Dermis blood vessel endothelial cell (primary cell): ENCODE data around the gene PAX2. TPM values are rescaled to one million over a fixed set of nuclear protein-coding genes. Genes with fewer than 3 reads are reported as not detected.

Source experiments
- DNase-seq: peaks from one replicate; pipeline ENCODE4 v3.0.0; 2010
- total RNA-seq: library from RNA; depleted of rRNA; stranded (reverse); fragments of >200 nt; gene quantifications from 2 replicates; pipeline ENCODE4 v1.2.3, GENCODE V29; 2014

Gene PAX2
- total RNA-seq, 1 donor from 2014 or later: 0.51 TPM

GRCh38 chr10:100819424-100819823 lies 74.0 kb downstream of the PAX2 start:
- no peak for DNase-seq

DNA sequence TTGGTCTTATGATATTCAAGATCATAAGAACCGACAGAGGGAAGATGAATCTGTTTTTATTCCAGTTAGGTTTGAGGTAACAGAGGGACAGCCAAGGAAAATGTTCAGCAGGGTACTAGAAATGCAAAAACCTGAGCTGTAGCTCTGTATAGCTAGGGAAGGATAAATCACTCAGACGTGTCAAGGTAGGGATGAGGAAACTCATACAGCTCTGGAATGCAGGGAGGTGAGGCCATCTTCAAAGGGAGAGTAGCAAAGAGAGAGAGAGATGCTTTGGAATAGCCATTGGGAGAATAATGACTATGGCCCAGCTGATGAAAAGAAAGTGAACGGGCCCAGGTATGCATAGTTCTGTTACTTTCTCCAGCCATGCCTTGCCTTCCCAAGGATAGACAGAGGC lies 77.8 kb downstream of the PAX2 start:
- no peak for DNase-seq

GRCh38 chr10:100824886-100825285 lies 79.5 kb downstream of the PAX2 start:
- DNase-seq: no peak

DNA sequence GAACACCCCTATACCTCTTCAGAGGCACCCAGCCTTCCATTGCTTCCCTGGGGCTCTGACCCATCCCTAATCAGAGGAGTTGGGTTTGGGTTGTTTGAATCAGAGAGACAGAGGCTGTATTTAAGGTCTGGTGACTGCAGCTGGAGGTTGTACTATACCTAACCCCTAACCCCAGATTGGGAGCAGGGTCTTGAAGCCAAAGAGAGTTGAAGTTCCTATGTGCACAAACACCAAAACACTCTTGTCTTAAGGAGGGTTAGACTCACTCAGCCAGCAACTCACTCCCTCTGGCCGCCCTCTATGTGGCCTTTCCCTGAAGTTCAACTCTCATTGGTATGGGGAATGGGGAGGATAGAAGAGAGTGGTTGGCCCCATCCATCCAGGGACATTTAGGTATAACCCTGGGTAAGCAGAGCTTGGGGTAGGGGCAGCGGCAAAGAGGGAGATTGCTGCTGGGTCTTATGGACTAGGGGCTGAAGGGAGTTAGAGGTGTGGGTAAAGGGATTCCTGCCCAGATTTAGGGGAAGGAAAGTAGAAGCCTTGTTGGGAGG lies 80.0 kb downstream of the PAX2 start:
- no peak for DNase-seq

DNA sequence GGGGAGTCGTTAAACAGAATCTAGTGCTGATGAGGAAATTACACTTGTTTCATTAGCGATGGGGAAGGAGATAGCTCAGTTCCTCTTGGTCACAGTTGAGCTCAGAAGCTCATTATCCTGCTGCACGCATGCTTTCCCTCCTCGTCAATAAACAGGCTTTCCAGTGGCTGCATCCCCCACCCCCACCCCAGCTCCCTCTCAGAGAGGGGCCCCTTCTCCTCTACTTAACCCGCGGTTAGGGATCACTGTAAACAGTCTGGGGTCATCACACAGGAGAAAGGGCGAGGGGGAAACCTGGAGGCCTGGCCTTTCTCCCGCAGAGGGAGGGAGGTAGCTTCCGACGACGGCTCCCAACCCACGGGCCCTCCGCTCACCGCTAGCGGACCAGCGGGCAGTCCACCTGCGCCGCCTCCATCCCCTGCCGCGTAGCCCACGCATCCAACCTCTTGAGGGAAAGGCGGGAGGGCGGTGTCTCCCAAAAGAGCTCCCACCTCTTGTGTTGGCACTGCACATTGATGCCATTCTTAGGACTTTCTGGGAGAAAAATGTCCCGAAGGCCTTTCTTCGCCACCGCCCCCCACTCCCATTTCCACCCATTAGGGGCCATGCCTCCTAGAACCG lies 80.8 kb downstream of the PAX2 start:
- DNase-seq: no peak

- no peak for DNase-seq
These were observed 81.2 kb downstream of the PAX2 start for GRCh38 chr10:100826661-100826982.

DNA sequence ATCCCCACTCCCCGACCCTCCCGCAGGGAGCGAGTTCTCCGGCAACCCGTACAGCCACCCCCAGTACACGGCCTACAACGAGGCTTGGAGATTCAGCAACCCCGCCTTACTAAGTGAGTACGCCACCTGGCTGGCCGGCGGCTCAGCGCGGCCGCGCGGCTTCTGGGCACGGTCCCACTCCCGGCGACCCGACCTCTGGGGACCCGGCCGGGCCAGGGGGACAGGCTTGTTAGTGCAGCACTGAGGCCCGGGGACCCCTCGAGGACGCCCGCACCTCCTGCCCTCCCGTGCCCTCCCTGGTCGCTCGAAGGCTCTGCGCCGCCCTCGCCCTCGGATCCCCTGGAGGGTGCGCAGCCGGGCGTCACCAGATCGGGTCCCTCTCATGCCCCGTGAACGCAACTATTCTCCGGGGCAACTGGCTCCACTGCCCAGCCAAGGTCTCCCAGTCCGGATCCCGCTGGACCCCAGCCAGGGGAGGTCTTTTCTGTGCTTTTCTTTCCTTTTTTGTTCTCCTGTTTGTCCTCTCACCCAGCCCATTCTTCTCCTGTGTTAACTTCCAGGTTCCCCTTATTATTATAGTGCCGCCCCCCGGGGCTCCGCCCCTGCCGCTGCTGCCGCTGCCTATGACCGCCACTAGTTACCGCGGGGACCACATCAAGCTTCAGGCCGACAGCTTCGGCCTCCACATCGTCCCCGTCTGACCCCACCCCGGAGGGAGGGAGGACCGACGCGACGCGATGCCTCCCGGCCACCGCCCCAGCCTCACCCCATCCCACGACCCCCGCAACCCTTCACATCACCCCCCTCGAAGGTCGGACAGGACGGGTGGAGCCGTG lies 81.8 kb downstream of the PAX2 start:
- peak; percentile 10 for DNase-seq

- DNase-seq: peak; percentile 7
These were observed 82.7 kb downstream of the PAX2 start for GRCh38 chr10:100827819-100828737.

- DNase-seq: no peak
These were observed 83.3 kb downstream of the PAX2 start for GRCh38 chr10:100828738-100829096.

DNA sequence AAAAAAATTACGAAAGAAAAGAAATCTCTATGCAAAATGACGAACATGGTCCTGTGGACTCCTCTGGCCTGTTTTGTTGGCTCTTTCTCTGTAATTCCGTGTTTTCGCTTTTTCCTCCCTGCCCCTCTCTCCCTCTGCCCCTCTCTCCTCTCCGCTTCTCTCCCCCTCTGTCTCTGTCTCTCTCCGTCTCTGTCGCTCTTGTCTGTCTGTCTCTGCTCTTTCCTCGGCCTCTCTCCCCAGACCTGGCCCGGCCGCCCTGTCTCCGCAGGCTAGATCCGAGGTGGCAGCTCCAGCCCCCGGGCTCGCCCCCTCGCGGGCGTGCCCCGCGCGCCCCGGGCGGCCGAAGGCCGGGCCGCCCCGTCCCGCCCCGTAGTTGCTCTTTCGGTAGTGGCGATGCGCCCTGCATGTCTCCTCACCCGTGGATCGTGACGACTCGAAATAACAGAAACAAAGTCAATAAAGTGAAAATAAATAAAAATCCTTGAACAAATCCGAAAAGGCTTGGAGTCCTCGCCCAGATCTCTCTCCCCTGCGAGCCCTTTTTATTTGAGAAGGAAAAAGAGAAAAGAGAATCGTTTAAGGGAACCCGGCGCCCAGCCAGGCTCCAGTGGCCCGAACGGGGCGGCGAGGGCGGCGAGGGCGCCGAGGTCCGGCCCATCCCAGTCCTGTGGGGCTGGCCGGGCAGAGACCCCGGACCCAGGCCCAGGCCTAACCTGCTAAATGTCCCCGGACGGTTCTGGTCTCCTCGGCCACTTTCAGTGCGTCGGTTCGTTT lies 83.9 kb downstream of the PAX2 start:
- DNase-seq: no peak

GRCh38 chr10:100829933-100830727 lies 84.7 kb downstream of the PAX2 start:
- no peak for DNase-seq

DNA sequence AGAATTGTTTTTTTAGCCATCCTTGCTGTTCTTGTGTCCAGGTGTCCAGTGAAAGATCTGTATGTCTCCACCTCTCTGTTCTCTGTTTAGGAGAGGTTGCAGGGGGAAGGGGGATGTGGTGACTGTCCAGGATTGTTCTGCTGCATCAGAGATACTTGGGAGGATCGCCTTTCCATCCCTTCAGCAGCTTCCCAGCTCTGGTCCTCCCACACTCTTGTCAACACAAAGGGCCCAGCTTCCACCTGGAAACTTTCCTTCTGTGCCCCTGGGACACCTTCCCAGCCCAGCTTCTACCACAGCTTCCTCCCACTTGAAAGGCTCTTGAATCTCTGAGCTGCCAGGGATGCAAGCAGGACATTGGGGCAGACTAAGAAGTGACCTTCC lies 85.3 kb downstream of the PAX2 start:
- DNase-seq: no peak

DNA sequence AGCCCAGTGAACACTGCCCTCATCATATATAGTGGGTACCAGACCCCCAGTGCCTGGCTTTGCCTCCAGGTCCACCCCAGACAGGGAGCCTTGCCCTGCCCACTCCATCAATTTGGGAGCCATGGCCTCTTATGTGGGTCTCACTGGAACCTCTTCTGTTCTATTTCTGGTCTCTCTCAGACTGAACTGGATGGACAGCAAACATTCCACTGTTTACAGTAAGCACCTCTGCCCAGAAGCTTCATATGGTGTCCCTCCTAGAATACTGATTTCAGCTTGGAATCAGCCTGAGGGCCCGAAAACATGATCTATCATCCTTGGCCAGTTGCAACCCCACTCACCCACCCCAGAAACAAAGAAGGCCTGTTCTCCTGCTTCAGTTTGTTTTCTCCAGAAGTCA lies 86.4 kb downstream of the PAX2 start:
- DNase-seq: no peak

- no peak for DNase-seq
These were observed 90.4 kb downstream of the PAX2 start for GRCh38 chr10:100835810-100836209.

DNA sequence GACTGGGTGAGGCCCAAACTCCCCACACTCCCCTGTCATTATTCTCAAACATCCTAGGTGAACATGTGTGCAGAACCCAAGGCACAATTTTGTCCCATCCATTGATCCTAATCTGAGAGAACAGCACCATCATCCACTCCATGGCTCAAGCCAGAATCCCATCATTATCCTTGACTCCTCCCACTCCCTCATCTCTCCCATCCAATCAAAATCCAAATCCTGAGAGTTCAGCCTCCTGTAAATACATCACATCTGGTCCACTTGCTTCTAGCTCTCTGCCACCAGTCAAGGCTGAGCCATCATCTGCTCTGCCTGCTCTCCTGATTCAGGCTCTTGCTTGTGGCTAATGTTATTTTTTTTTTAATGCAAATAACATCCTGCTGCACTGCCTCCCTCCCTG lies 91.5 kb downstream of the PAX2 start:
- no peak for DNase-seq

GRCh38 chr10:100837300-100837699 lies 91.9 kb downstream of the PAX2 start:
- DNase-seq: no peak

- DNase-seq: no peak
These were observed 93.6 kb downstream of the PAX2 start for GRCh38 chr10:100838986-100839385.

- no peak for DNase-seq
These were observed 96.1 kb downstream of the PAX2 start for GRCh38 chr10:100841528-100841927.

DNA sequence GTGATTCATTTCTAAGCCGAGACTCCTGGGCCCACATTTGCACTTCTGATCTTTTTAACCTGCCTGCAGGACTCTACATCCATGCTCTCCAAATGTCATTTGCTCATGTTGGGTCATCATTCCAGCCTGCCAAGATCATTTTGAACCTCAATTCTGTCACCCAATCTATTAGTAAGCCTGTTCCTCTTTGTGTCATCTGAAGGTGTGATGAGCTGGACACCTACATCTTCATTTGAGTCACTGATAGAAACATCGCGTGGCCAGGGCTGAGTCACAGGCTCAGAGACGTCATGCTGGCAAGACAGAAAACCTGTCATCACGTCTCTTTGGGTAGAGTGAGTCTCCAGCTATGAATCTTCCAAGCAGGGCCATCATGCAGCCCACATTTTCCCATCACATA lies 102.1 kb downstream of the PAX2 start:
- no peak for DNase-seq

DNA sequence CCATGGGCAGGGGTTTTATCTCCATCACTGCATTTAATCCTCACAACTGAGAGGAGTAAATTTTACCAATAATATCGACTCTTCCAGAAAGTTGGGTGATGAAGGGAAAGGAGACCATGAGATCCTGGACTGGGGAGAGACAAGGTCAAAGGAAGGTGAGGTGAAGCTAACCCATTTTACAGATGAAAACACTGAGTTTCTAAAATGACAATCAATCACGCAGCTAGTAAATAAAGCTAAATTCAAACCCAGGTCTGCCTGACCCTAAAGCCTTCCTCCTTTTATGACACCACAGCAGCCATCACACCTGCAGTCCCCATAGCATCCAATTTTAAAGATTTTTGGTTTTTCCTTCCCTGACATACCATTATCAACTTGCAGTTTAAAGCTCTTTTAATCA lies 103.4 kb downstream of the PAX2 start:
- DNase-seq: no peak

- DNase-seq: no peak
These were observed 112.9 kb downstream of the PAX2 start for GRCh38 chr10:100858261-100858660.
